GM21390 (cell line): Measurements from ENCODE around the gene PITPNM3.
"Not testable (repeated sequence)": the region's sequence is repeated elsewhere in the genome, so short reads cannot be mapped to it uniquely, and the experiment has no call there.

ENCODE experiments used
- ATAC-seq: cut with Tn5 transposase; IDR thresholded peaks from one replicate; pipeline ENCODE4 v1.9.1; 2021; ENCODE audit not compliant: unreplicated experiment

Gene PITPNM3

GRCh38 chr17:6556121-6557039 is at the start of gene PITPNM3:
Gene PITPNM3, minus strand, starts transcription at chr17:6556555. Its CDS starts 149 bp downstream, at chr17:6556406.
- ATAC-seq: no peak

GRCh38 chr17:6605142-6605541 is 48.8 kb upstream of the PITPNM3 start:
- ATAC-seq: no peak

DNA sequence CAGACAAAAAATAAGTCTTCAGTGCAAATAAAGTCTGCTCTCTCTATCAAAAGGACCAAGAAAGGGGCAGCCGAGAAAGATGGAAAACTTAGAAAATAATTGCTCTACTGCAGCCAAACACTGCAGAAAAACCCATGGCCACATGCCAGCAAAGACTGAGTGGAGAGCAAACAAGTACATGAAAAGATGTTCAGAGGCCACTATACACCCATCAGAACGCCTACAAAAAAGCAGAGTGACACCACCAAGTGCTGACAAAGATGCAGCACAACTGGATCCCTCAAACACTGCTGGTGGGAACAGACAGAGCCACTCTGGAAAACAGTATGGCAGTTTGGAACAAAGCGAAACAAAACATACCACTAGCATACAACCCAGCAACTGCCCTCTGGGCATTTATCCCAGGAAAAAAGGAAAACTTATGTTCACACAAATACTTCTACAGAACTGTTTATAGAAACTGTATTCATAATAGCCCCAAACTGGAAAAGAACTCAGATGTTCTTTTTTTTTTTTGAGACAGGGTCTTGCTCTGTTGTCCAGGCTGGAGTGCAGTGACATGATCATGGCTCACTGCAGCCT is 47.5 kb upstream of the PITPNM3 start:
- ATAC-seq: no peak

- ATAC-seq: no peak
Measured at GRCh38 chr17:6602141-6602540, 45.8 kb upstream of the PITPNM3 start.

- no peak for ATAC-seq
Measured at GRCh38 chr17:6599364-6599763, 43.0 kb upstream of the PITPNM3 start.

DNA sequence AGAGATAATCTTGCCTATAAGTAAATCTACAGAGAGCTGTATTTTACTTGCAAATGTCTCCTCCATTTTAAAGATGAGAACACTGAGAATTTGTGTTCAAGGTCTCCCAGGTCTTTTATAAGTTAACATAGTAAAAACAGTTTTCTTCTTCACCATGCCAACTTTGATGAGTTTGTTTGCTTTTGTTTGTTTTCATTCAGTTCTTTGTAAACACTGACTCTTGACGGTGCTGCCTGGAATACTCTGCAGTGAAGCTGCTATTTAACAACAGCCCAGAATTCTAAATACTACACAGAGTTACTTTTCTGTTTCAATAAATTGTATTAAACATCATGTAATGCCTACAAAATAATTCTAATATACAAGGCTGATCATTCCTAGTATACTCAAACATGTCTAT is 41.4 kb upstream of the PITPNM3 start:
- ATAC-seq: no peak

- no peak for ATAC-seq
Measured at GRCh38 chr17:6596941-6597340, 40.6 kb upstream of the PITPNM3 start.

- no peak for ATAC-seq
Measured at GRCh38 chr17:6596511-6596910, 40.2 kb upstream of the PITPNM3 start.

DNA sequence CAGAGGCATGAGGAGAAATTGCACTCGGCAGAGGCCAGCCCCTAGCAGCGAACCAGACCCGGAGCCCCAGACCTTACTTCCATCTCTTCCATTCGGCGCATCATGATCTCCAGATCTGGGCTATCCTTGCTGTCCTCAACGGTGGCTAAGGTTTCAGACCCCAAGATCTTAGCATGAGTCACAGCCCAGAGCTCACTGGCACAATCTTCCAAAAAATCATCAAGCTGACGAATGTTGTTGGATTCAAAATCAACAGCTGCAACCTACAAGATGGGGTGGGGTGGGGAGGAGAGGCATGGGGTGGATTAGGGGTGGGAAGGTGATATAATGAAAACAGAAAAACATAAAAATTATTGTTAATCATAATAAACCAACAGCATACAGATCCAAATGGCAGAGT is 39.7 kb upstream of the PITPNM3 start:
- ATAC-seq: no peak

GRCh38 chr17:6593371-6593770 is 37.0 kb upstream of the PITPNM3 start:
- ATAC-seq: not testable (repeated sequence)

DNA sequence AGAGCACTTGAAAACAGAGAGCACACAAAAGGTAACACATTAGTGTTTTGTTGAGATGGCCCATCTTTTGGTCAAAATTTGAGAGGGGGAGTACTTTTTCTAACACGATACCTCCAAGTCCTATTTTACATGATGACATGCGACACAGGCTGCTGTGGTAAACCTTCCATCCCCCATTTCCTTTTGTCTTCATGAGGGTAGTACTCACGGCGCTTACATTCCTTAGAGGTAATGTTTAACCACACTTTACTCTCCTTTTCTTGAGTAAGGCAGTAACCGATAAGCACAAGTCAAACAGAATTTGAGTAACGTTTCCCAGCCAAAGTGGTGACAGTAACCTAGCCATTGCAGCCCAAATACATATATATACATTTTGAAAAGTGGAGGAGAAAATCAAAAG is 35.8 kb upstream of the PITPNM3 start:
- no peak for ATAC-seq

DNA sequence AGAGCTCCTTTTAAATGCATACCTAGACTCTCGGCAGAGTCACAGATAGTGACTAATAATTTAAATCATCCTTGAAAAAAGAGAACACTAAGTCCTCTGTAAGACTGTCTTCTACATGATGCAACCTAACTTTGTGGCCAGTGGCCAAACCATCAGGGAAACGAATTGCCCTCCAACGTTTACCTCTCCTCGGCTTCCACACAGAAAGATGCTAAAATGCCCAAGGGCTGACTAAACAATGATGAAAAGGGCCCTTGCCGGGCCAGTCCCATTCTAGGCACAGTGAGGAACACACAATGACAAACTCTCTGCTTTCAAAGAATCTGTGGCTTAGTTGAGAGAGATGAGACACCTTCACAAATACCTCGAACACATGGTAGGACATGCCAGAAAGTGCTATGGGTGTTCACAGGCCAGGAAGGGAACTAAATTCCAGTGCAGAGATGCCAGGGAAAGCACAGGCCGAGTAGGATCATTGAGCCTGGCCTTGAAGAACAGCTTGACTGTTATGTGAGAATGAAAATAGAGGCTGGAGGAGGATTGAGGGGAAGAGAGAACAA is 35.3 kb upstream of the PITPNM3 start:
- ATAC-seq: no peak

DNA sequence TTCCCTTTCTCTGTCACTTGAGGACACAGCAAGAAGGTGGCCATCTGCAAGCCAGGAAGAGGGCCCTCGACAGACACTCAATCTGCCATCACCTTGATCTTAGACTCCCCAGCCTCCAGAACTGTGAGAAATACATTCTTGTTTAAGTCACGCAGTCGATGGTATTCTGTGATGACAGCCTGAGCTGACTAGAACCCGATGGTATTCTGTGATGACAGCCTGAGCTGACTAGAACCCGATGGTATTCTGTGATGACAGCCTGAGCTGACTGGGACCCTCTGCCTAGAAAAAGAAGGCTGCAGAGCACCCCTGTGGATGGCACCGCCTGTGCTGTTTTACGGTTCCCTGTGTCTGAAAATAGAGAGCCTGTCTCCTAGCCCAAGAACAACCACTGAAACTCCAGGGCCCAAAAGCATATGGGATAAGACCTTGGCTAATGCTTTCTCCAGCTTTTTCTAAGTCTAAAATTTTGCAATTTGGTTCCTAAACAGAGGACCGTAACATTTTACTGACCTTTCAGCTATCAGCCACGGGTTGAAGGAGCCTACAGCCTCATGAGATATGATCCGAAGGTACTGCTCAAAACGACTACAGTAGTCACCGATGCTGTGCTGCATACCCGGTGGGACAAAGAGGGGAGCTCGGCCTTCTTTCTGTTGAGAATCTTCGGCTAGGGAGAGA is 33.1 kb upstream of the PITPNM3 start:
- ATAC-seq: no peak

DNA sequence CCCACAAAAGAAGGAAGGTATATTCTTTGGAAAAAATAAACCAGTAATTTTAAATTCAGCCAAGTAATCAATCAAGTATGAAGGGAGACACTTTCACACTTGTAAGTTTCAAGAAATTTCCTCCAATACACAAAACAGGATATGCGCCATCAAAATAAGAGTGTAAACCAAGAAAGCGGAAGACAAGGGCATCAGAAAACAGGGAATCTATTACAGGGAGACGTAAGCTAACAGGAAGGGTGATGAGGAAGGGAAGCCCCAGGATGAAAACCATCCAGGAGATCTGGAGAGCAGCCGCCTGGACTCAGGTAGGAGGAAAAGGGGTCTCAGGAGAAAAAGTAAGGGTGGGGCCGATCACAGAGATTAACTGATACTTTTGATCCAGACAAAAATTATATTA is 31.8 kb upstream of the PITPNM3 start:
- no peak for ATAC-seq

GRCh38 chr17:6587310-6587709 is 31.0 kb upstream of the PITPNM3 start:
- no peak for ATAC-seq

DNA sequence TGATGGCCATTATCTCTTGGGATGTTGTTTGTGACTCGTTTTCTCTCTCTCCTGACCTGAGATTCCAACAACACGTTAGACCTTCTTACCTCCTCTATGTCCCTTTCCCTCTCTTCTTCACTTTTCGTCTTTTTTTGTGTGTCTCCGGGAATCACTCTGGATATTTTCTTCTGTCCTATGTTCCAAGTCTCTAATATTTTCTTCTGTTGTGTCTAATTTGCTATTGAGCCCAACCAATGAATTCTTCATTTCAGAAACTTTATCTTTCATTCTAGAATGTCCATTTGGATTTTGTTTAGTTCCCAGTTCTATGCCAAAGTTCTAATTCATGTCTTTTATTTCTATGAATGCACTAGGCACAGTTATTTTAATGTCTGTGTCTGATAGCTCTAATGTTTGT is 27.1 kb upstream of the PITPNM3 start:
- ATAC-seq: no peak

- ATAC-seq: no peak
Measured at GRCh38 chr17:6580625-6581024, 24.3 kb upstream of the PITPNM3 start.

DNA sequence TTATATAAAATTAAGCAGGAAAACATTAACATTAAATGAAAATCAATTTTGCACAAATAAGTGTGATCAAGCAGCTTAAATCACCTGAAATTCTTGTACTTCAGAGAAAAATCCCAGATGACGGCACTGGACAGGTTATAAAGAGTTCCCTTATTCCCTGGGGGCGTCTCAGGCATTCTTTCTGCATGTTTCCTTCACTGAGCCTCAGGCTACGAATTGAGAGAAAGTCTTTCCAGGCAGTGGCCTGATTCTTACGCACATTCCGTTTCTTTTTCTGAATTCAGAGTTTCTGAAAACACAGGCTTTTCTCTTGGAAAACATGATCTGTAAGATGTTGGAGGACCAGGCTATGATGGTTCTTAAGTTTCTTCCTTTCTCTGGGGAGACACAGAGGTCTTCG is 22.1 kb upstream of the PITPNM3 start:
- no peak for ATAC-seq

DNA sequence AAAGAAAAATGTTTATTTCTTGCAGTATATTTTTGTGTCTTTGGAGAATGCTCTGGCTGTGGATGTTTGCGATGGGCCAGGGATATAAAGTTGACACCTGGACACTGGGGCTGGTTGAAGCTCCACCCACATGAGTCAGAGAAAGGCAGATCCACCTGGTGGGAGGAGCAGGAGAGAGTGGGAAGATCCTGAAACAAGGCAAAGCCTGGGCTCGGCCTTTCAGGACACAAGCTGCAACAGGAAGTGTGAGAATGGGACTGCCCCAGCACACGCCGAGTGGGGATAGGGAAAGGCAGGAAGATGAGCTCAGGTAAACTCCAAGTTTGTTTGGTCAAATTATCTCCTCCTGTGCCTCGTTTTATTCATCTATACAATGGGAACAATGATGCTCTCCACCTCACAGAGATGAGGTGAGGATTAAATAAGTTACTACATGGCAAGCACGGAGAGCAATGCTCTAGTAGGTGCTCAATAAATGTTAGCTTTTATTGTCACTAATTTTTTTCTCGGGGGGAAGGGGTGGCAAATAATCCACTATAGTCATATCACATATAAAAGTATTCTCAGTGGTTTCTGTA is 21.4 kb upstream of the PITPNM3 start:
- no peak for ATAC-seq

GRCh38 chr17:6576038-6576785 is 19.9 kb upstream of the PITPNM3 start:
- ATAC-seq: no peak

GRCh38 chr17:6575596-6575988 is 19.2 kb upstream of the PITPNM3 start:
- ATAC-seq: no peak
